DMS 273 (cell line): ENCODE measurements around the gene WDPCP.
"Not testable (repeated sequence)": the region's sequence is repeated elsewhere in the genome, so short reads cannot be mapped to it uniquely, and the experiment has no call there.

Source experiments
- DNase-seq: peaks from one replicate; lab custom pipeline; 2025; ENCODE audit not compliant: unreplicated experiment; lab: John Stamatoyannopoulos, UW

WDPCP gene

GRCh38 chr2:63374341-63374740 is 213.9 kb downstream of the WDPCP start:
- DNase-seq: no peak

GRCh38 chr2:63372549-63372948 is 215.7 kb downstream of the WDPCP start:
- no peak for DNase-seq

GRCh38 chr2:63369146-63369545 is 219.1 kb downstream of the WDPCP start:
- no peak for DNase-seq

GRCh38 chr2:63364866-63365265 is 223.4 kb downstream of the WDPCP start:
- DNase-seq: peak; percentile 22

GRCh38 chr2:63357722-63358121 is 230.6 kb downstream of the WDPCP start:
- not testable (repeated sequence) for DNase-seq

GRCh38 chr2:63347361-63347760 is 240.9 kb downstream of the WDPCP start:
- no peak for DNase-seq

- no peak for DNase-seq
These were observed 241.9 kb downstream of the WDPCP start for GRCh38 chr2:63346411-63346810.

GRCh38 chr2:63345285-63345633 is 243.0 kb downstream of the WDPCP start:
- DNase-seq: no peak

- DNase-seq: no peak
These were observed 243.5 kb downstream of the WDPCP start for GRCh38 chr2:63344575-63345284.

GRCh38 chr2:63343397-63344109 is 244.7 kb downstream of the WDPCP start:
- DNase-seq: no peak

- DNase-seq: no peak
These were observed 247.8 kb downstream of the WDPCP start for GRCh38 chr2:63340443-63340842.

GRCh38 chr2:63334910-63335309 is 253.4 kb downstream of the WDPCP start:
- DNase-seq: no peak

- no peak for DNase-seq
These were observed 261.8 kb downstream of the WDPCP start for GRCh38 chr2:63326473-63326872.

GRCh38 chr2:63323662-63324061 is 264.6 kb downstream of the WDPCP start:
- DNase-seq: not testable (repeated sequence)

GRCh38 chr2:63321973-63322372 is 266.3 kb downstream of the WDPCP start:
- not testable (repeated sequence) for DNase-seq

GRCh38 chr2:63320669-63321068 is 267.6 kb downstream of the WDPCP start:
- no peak for DNase-seq

- no peak for DNase-seq
These were observed 277.7 kb downstream of the WDPCP start for GRCh38 chr2:63310614-63311013.

GRCh38 chr2:63301481-63301880 is 286.8 kb downstream of the WDPCP start:
- DNase-seq: peak; percentile 26

GRCh38 chr2:63300835-63301234 is 287.4 kb downstream of the WDPCP start:
- DNase-seq: peak; percentile 45

GRCh38 chr2:63287956-63288355 is 300.3 kb downstream of the WDPCP start:
- peak; percentile 71 for DNase-seq

- not testable (repeated sequence) for DNase-seq
These were observed 301.8 kb downstream of the WDPCP start for GRCh38 chr2:63286520-63286919.

GRCh38 chr2:63283273-63283672 is 305.0 kb downstream of the WDPCP start:
- no peak for DNase-seq

GRCh38 chr2:63272560-63272959 is 315.7 kb downstream of the WDPCP start:
- no peak for DNase-seq
